Mesendoderm (in vitro differentiated cells): ENCODE data around the gene MYCT1.

Experiments
- DNase-seq: peaks from one replicate; pipeline ENCODE4 v3.0.0; 2013
- H2AK5ac ChIP-seq: 2 replicates; pipeline ENCODE4 v1.6.1; 2013; ENCODE audit warnings: low read length, inconsistent platforms
- H2BK120ac ChIP-seq: 2 replicates; pipeline ENCODE4 v1.6.1; 2013; ENCODE audit warnings: low read depth, mild to moderate bottlenecking, low read length, moderate library complexity, mixed read lengths
- H2BK15ac ChIP-seq: replicated peaks from 2 replicates; pipeline ENCODE4 v1.6.1; 2013; ENCODE audit warnings: low read depth, mild to moderate bottlenecking, moderate library complexity
- H2BK5ac ChIP-seq: 2 replicates; pipeline ENCODE4 v1.6.1; 2013; ENCODE audit warnings: low read length, inconsistent platforms
- H3K18ac ChIP-seq: 2 replicates; pipeline ENCODE4 v1.6.1; 2013; ENCODE audit warnings: mild to moderate bottlenecking, low read length, mixed read lengths
- H3K23ac ChIP-seq: one replicate; pipeline ENCODE4 v1.6.1; 2013; ENCODE audit warnings: low read length
- H3K27ac ChIP-seq: 2 replicates; pipeline ENCODE4 v1.5.1; 2013; ENCODE audit warnings: low read depth, mild to moderate bottlenecking, inconsistent platforms, low read length, moderate library complexity
- H3K27me3 ChIP-seq: 2 replicates; pipeline ENCODE4 v1.6.1; 2013; ENCODE audit warnings: low read length, control low read depth, mild to moderate bottlenecking, inconsistent platforms; ENCODE audit not compliant: insufficient read depth, poor library complexity
- H3K36me3 ChIP-seq: 2 replicates; pipeline ENCODE4 v1.6.1; 2013; ENCODE audit warnings: low read length, inconsistent platforms; ENCODE audit not compliant: control insufficient read depth, insufficient read depth
- H3K4ac ChIP-seq: one replicate; pipeline ENCODE4 v1.6.1; 2013; ENCODE audit warnings: low read depth, mild to moderate bottlenecking, low read length, moderate library complexity
- H3K4me1 ChIP-seq: 2 replicates; pipeline ENCODE4 v1.6.1; 2013; ENCODE audit warnings: low read depth, low read length, inconsistent platforms; ENCODE audit not compliant: control insufficient read depth
- H3K4me2 ChIP-seq: 2 replicates; pipeline ENCODE4 v1.6.1; 2013; ENCODE audit warnings: low read length
- H3K4me3 ChIP-seq: 2 replicates; pipeline ENCODE4 v1.5.1; 2013; ENCODE audit warnings: mild to moderate bottlenecking, low read length
- H3K56ac ChIP-seq: one replicate; pipeline ENCODE4 v1.6.1; 2013; ENCODE audit warnings: low read length
- H3K79me1 ChIP-seq: 2 replicates; pipeline ENCODE4 v1.6.1; 2013; ENCODE audit warnings: low read length, inconsistent platforms
- H3K79me2 ChIP-seq: 2 replicates; pipeline ENCODE4 v1.6.1; 2013; ENCODE audit warnings: mild to moderate bottlenecking, low read length; ENCODE audit not compliant: control insufficient read depth, insufficient read depth
- H3K9ac ChIP-seq: 2 replicates; pipeline ENCODE4 v1.6.1; 2013; ENCODE audit warnings: low read length, inconsistent platforms
- H4K5ac ChIP-seq: one replicate; pipeline ENCODE4 v1.6.1; 2013; ENCODE audit warnings: low read length
- H4K8ac ChIP-seq: one replicate; pipeline ENCODE4 v1.6.1; 2013; ENCODE audit warnings: low read depth, mild to moderate bottlenecking, control low read depth, low read length, moderate library complexity
- WGBS: extraction: QIAGEN DNeasy Blood & Tissue Kit; methylation state at CpG from one replicate; pipeline ENCODE4 v1.1.7; 2013; ENCODE audit warnings: low lambda C conversion rate, missing lambda C conversion rate; ENCODE audit not compliant: insufficient coverage; ENCODE audit errors: extremely low coverage; 5-methylcytosine and 5-hydroxymethylcytosine counted together

Gene MYCT1

GRCh38 chr6:152769993-152770392, 72.3 kb downstream of the MYCT1 start:
- DNase-seq: no peak
- H2BK15ac ChIP-seq: no peak overlapping the region
- H2BK5ac ChIP-seq: no peak overlapping the region
- H3K23ac ChIP-seq: no peak overlapping the region
- WGBS: no CpG with 5 or more reads among the region's 2 CpGs
- no peaks in the 10 kb centered on the region for H3K79me2 ChIP-seq
- H3K4ac ChIP-seq: no peak overlapping the region
- H3K56ac ChIP-seq: no peak overlapping the region
- H3K4me3 ChIP-seq: no peak overlapping the region
- no peaks in the 10 kb centered on the region for H3K27me3 ChIP-seq
- no peak overlapping the region for H4K8ac ChIP-seq
- H3K9ac ChIP-seq: no peak overlapping the region
- H2BK120ac ChIP-seq: no peak overlapping the region
- no peaks in the 10 kb centered on the region for H3K4me1 ChIP-seq
- no peaks in the 10 kb centered on the region for H3K36me3 ChIP-seq
- no peak overlapping the region for H3K4me2 ChIP-seq
- H3K79me1 ChIP-seq: no peaks in the 10 kb centered on the region
- no peak overlapping the region for H4K5ac ChIP-seq
- no peak overlapping the region for H3K27ac ChIP-seq
- no peak overlapping the region for H3K18ac ChIP-seq
- H2AK5ac ChIP-seq: no peak overlapping the region

- no peak overlapping the region for H2BK120ac ChIP-seq
- no peaks in the 10 kb centered on the region for H3K4me1 ChIP-seq
Observed at GRCh38 chr6:152771061-152771687, 73.5 kb downstream of the MYCT1 start.

More at GRCh38 chr6:152771061-152771687, 73.5 kb downstream of the MYCT1 start:
- no peak overlapping the region for H2AK5ac ChIP-seq
- H3K4me3 ChIP-seq: no peak overlapping the region
- H3K4ac ChIP-seq: no peak overlapping the region
- H4K8ac ChIP-seq: no peak overlapping the region
- H3K23ac ChIP-seq: no peak overlapping the region
- WGBS: no CpG with 5 or more reads among the region's 5 CpGs
- no peaks in the 10 kb centered on the region for H3K27me3 ChIP-seq
- H3K4me2 ChIP-seq: no peak overlapping the region
- no peak overlapping the region for H3K9ac ChIP-seq
- H2BK15ac ChIP-seq: no peak overlapping the region
- no peak overlapping the region for H3K27ac ChIP-seq
- H2BK5ac ChIP-seq: no peak overlapping the region
- peak; percentile 15 for DNase-seq
- no peaks in the 10 kb centered on the region for H3K79me1 ChIP-seq
- no peak overlapping the region for H4K5ac ChIP-seq
- no peak overlapping the region for H3K18ac ChIP-seq
- no peak overlapping the region for H3K56ac ChIP-seq
- H3K79me2 ChIP-seq: no peaks in the 10 kb centered on the region
- no peaks in the 10 kb centered on the region for H3K36me3 ChIP-seq
